Liver (tissue), 9 donors: Measurements from ENCODE around the gene FGFBP3. TPM values are rescaled to one million over a fixed set of nuclear protein-coding genes. Genes with fewer than 3 reads are reported as not detected.

ENCODE experiments used
- DNase-seq: peaks from one replicate; pipeline ENCODE4 v3.0.0-alpha.2; 2017; ENCODE audit warnings: low spot score
- H3K27ac ChIP-seq, 2 donors: one replicate each; pipeline ENCODE4 v1.7.0; 2013; ENCODE audit warnings: inconsistent platforms in 2 of 2, low read length in 2 of 2, control low read depth in 1 of 2, low read depth in 1 of 2, mild to moderate bottlenecking in 1 of 2
- H3K27me3 ChIP-seq, 4 donors: one replicate each; pipeline versions ENCODE4 v1.6.1 to v1.7.0; 2013; ENCODE audit warnings: low read length in 3 of 4, inconsistent platforms in 1 of 4, mild to moderate bottlenecking in 1 of 4, moderate library complexity in 1 of 4; ENCODE audit not compliant: control insufficient read depth in 4 of 4, insufficient read depth in 4 of 4
- H3K36me3 ChIP-seq, 4 donors: one replicate each; pipeline versions ENCODE4 v1.6.1 to v1.7.0; 2013; ENCODE audit warnings: low read length in 3 of 4, mild to moderate bottlenecking in 3 of 4, low read depth in 1 of 4, moderate library complexity in 1 of 4; ENCODE audit not compliant: control insufficient read depth in 4 of 4, insufficient read depth in 3 of 4
- H3K4me1 ChIP-seq, 4 donors: one replicate each; pipeline versions ENCODE4 v1.6.1 to v1.7.0; 2013; ENCODE audit warnings: low read length in 3 of 4, mild to moderate bottlenecking in 3 of 4, moderate library complexity in 1 of 4; ENCODE audit not compliant: control insufficient read depth in 4 of 4, insufficient read depth in 4 of 4
- H3K4me3 ChIP-seq, 3 donors: one replicate each; pipeline versions ENCODE4 v1.6.1 to v1.7.0; 2013; ENCODE audit warnings: low read length in 3 of 3, control low read depth in 1 of 3, low read depth in 1 of 3, mild to moderate bottlenecking in 1 of 3
- H3K9ac ChIP-seq, 2 donors: one replicate each; pipeline ENCODE4 v1.7.0; 2013; ENCODE audit warnings: low read length in 2 of 2, mild to moderate bottlenecking in 2 of 2, moderate library complexity in 2 of 2, control low read depth in 1 of 2, low read depth in 1 of 2
- H3K9me3 ChIP-seq, 4 donors: one replicate each; pipeline versions ENCODE4 v1.6.1 to v1.7.0; 2013; ENCODE audit warnings: low read length in 3 of 4; ENCODE audit not compliant: control insufficient read depth in 4 of 4
- GABPA ChIP-seq, 2 donors: IDR thresholded peaks in 1 of 2; conservative IDR thresholded peaks in 1 of 2; 2 replicates each; pipeline ENCODE4 v1.6.1; 2016; ENCODE audit warnings: antibody characterized with exemption in 2 of 2, mild to moderate bottlenecking in 1 of 2, moderate library complexity in 1 of 2
- HNF4G ChIP-seq: IDR thresholded peaks from 2 replicates; pipeline ENCODE4 v1.6.1; 2016; ENCODE audit warnings: antibody characterized with exemption
- JUND ChIP-seq, 2 donors: IDR thresholded peaks; 2 replicates each; pipeline ENCODE4 v1.6.1; 2016; ENCODE audit warnings: antibody characterized with exemption in 2 of 2
- NR2F2 ChIP-seq: IDR thresholded peaks from 2 replicates; pipeline ENCODE4 v1.6.1; 2016; ENCODE audit warnings: antibody characterized with exemption
- RXRA ChIP-seq, 2 donors: IDR thresholded peaks; 2 replicates each; pipeline ENCODE4 v1.6.1; 2017 to 2018; ENCODE audit warnings: antibody characterized with exemption in 2 of 2, mild to moderate bottlenecking in 1 of 2
- SP1 ChIP-seq: IDR thresholded peaks from 2 replicates; pipeline ENCODE4 v1.6.1; 2018; ENCODE audit warnings: antibody characterized with exemption, mild to moderate bottlenecking
- YY1 ChIP-seq: IDR thresholded peaks from 2 replicates; pipeline ENCODE4 v1.6.1; 2016; ENCODE audit warnings: antibody characterized with exemption, mild to moderate bottlenecking
- WGBS: extraction: QIAGEN DNeasy Blood & Tissue Kit; methylation state at CpG from one replicate; pipeline ENCODE4 v1.1.7; 2013; 5-methylcytosine and 5-hydroxymethylcytosine counted together
- polyA plus RNA-seq, 2 donors: library from polyadenylated mRNA; stranded (reverse) in 1 of 2; unstranded in 1 of 2; fragments of 200-250 nt in 1 of 2; fragments of >200 nt in 1 of 2; fragmentation: Nextera tagmentation in 1 of 2; extraction: Ambion mirVana in 1 of 2; gene quantifications; one replicate each; pipeline versions ENCODE4 v1.2.1 to v1.2.3, GENCODE V29; 2013 to 2015
- total RNA-seq, 2 donors: library from RNA; depleted of rRNA; stranded (reverse); fragments of >200 nt; gene quantifications; one replicate each; pipeline ENCODE4 v1.2.3, GENCODE V29; 2014
- TF ChIP-seq, protein P1 (sequence below): IDR thresholded peaks from 2 replicates; pipeline ENCODE4 v1.6.1; 2016; ENCODE audit warnings: antibody characterized with exemption
- TF ChIP-seq, protein P2 (sequence below): IDR thresholded peaks from 2 replicates; pipeline ENCODE4 v1.6.1; 2016; ENCODE audit warnings: antibody characterized with exemption, mild to moderate bottlenecking
- TF ChIP-seq, protein P3 (sequence below): IDR thresholded peaks from 2 replicates; pipeline ENCODE4 v1.6.1; 2016; ENCODE audit warnings: antibody characterized with exemption
- TF ChIP-seq, protein P4 (sequence below): fragments of 150-350 bp; IDR thresholded peaks from 2 replicates; pipeline ENCODE4 v1.5.1; 2017; ENCODE audit warnings: improper control_type of control experiment, low read depth, low read length; ENCODE audit not compliant: missing input control
- donor health status: healthy.
- donor health status: healthy.
- donor health status: healthy.
- donor health status: healthy.
- donor health status: healthy.

Gene FGFBP3
- total and polyA plus RNA-seq, 4 donors, result 0.08 to 0.37 (median 0.19) TPM

DNA sequence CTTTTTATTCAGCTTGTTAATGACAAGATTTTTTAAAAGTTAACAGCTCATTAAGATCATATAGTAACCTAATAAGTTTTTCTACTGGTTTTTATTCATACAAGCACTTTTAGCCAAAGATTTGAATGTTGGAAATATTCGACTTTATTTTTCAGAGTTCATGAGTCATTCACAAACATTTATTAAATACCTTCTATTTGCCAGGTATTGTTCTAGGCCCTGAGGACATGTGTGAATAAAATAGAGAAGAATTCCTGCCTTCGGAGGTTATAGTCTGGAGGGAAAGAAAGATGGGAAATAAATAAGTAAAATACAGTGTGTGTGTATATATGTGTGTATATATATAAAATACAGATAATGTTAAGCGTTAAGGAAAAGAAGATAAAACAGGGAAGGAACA lies 45.8 kb upstream of the FGFBP3 start:
- no peak overlapping the region for H3K9ac ChIP-seq
- no peaks in the 10 kb centered on the region for H3K4me1 ChIP-seq
- no peak for DNase-seq
- no peak overlapping the region for H3K4me3 ChIP-seq
- WGBS, result 93% methylated on average over 3 of the region's 3 CpGs
- H3K27me3 ChIP-seq, result no peaks in the 10 kb centered on the region
- H3K36me3 ChIP-seq, result peaks cover 6 to 60% (median 50%) of the 10 kb centered on the region in 4 donors
- no peak overlapping the region for H3K27ac ChIP-seq
- no peak for TF ChIP-seq GABPA (IDR thresholded peaks at IDR 0.05 in 1 of 2, conservative IDR thresholded peaks at IDR 0.05 in 1 of 2)
- TF ChIP-seq HNF4G, result no peak
- TF ChIP-seq, protein P1, sequence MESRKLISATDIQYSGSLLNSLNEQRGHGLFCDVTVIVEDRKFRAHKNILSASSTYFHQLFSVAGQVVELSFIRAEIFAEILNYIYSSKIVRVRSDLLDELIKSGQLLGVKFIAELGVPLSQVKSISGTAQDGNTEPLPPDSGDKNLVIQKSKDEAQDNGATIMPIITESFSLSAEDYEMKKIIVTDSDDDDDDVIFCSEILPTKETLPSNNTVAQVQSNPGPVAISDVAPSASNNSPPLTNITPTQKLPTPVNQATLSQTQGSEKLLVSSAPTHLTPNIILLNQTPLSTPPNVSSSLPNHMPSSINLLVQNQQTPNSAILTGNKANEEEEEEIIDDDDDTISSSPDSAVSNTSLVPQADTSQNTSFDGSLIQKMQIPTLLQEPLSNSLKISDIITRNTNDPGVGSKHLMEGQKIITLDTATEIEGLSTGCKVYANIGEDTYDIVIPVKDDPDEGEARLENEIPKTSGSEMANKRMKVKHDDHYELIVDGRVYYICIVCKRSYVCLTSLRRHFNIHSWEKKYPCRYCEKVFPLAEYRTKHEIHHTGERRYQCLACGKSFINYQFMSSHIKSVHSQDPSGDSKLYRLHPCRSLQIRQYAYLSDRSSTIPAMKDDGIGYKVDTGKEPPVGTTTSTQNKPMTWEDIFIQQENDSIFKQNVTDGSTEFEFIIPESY, result no peak
- TF ChIP-seq, protein P2, sequence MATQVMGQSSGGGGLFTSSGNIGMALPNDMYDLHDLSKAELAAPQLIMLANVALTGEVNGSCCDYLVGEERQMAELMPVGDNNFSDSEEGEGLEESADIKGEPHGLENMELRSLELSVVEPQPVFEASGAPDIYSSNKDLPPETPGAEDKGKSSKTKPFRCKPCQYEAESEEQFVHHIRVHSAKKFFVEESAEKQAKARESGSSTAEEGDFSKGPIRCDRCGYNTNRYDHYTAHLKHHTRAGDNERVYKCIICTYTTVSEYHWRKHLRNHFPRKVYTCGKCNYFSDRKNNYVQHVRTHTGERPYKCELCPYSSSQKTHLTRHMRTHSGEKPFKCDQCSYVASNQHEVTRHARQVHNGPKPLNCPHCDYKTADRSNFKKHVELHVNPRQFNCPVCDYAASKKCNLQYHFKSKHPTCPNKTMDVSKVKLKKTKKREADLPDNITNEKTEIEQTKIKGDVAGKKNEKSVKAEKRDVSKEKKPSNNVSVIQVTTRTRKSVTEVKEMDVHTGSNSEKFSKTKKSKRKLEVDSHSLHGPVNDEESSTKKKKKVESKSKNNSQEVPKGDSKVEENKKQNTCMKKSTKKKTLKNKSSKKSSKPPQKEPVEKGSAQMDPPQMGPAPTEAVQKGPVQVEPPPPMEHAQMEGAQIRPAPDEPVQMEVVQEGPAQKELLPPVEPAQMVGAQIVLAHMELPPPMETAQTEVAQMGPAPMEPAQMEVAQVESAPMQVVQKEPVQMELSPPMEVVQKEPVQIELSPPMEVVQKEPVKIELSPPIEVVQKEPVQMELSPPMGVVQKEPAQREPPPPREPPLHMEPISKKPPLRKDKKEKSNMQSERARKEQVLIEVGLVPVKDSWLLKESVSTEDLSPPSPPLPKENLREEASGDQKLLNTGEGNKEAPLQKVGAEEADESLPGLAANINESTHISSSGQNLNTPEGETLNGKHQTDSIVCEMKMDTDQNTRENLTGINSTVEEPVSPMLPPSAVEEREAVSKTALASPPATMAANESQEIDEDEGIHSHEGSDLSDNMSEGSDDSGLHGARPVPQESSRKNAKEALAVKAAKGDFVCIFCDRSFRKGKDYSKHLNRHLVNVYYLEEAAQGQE, result no peak
- H3K9me3 ChIP-seq, result no peaks in the 10 kb centered on the region

DNA sequence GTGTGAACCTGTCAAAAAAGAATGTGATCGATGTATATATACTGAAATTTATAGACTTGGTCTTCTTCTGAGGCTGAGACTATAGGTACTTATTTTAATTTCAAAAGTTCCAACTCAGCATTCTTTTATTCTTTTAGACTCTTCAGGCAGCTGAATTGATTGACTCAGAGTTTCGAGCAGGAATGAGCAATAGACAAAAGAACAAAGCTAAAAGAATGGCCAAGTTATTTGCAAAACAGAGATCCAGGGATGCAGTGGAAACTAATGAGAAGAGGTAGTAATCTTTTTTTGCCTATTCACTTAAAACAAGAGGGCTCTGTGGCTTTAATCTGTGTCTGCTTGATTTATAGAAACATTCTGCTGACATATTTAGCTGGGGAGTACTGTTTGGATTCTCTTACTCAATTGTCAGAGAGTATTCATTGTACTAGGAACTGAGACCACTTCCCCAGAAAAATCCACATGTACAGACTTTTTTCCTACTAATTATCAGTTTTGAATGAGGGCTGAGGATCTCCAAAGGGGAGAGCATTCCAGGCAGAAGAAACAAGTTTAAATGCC lies 44.4 kb upstream of the FGFBP3 start:
- Histone ChIP-seq H3K27me3 (no peaks in the 10 kb centered on the region), H3K36me3 (peaks cover 6 to 50% (median 39%) of the 10 kb centered on the region in 4 donors), H3K9ac (no peak overlapping the region), H3K4me1 (no peaks in the 10 kb centered on the region), H3K27ac (no peak overlapping the region), H3K4me3 (no peak overlapping the region), H3K9me3 (no peaks in the 10 kb centered on the region)
- WGBS, result 97% methylated on average over 2 of the region's 2 CpGs
- TF ChIP-seq, protein P3, sequence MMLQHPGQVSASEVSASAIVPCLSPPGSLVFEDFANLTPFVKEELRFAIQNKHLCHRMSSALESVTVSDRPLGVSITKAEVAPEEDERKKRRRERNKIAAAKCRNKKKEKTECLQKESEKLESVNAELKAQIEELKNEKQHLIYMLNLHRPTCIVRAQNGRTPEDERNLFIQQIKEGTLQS, result no peak
- TF ChIP-seq NR2F2, result no peak
- TF ChIP-seq HNF4G, result no peak
- TF ChIP-seq JUND (IDR thresholded peaks at IDR 0.05), result no peak
- TF ChIP-seq, protein P1, result no peak
- no peak for TF ChIP-seq RXRA (IDR thresholded peaks at IDR 0.05)
- no peak for TF ChIP-seq SP1
- TF ChIP-seq, protein P4, sequence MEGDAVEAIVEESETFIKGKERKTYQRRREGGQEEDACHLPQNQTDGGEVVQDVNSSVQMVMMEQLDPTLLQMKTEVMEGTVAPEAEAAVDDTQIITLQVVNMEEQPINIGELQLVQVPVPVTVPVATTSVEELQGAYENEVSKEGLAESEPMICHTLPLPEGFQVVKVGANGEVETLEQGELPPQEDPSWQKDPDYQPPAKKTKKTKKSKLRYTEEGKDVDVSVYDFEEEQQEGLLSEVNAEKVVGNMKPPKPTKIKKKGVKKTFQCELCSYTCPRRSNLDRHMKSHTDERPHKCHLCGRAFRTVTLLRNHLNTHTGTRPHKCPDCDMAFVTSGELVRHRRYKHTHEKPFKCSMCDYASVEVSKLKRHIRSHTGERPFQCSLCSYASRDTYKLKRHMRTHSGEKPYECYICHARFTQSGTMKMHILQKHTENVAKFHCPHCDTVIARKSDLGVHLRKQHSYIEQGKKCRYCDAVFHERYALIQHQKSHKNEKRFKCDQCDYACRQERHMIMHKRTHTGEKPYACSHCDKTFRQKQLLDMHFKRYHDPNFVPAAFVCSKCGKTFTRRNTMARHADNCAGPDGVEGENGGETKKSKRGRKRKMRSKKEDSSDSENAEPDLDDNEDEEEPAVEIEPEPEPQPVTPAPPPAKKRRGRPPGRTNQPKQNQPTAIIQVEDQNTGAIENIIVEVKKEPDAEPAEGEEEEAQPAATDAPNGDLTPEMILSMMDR, result no peak
- no peak for TF ChIP-seq YY1
- DNase-seq, result no peak
